B cell (primary cell): ENCODE data around the gene FHIT. TPM values are rescaled to one million over a fixed set of nuclear protein-coding genes. Genes with fewer than 3 reads are reported as not detected.

Experiments used
- ATAC-seq: fragments of 200-7000 bp; cut with Tn5 transposase; one replicate; pipeline ENCODE4 v1.10.0; 2021; ENCODE audit warnings: low read depth, mild to moderate bottlenecking, moderate number of reproducible peaks, moderate library complexity
- CTCF ChIA-PET: fragments of 350-600 bp; sonication (Branson Sonifier 250); formaldehyde crosslinking; loops from one replicate; lab custom pipeline; 2021; ENCODE audit warnings: antibody characterized with exemption, inconsistent platforms; lab: Charles Lee
- POLR2A ChIA-PET: fragments of 350-600 bp; sonication (Branson Sonifier 250); formaldehyde crosslinking; loops from one replicate; lab custom pipeline; 2021; ENCODE audit warnings: antibody characterized with exemption; lab: Charles Lee
- DNase-seq: peaks from one replicate; pipeline ENCODE4 v3.0.0; 2013
- H2AFZ ChIP-seq: 2 replicates; pipeline ENCODE4 v1.6.1; 2012; ENCODE audit warnings: mild to moderate bottlenecking, low read depth, low read length; ENCODE audit not compliant: insufficient read depth, poor library complexity, severe bottlenecking
- H3K27ac ChIP-seq, 2 donors: 1 replicate in 1 of 2; 2 replicates in 1 of 2; pipeline ENCODE4 v1.5.1; 2012 to 2013; ENCODE audit warnings: low read length in 2 of 2, mild to moderate bottlenecking in 2 of 2, moderate library complexity in 1 of 2
- H3K27me3 ChIP-seq, 4 experiments: fragments of 200-600 bp in 1 of 4; sonication (generic) in 1 of 4; replicated peaks in 1 of 4; 1 replicate in 2 of 4; 2 replicates in 2 of 4; pipeline versions ENCODE4 v1.6.1 to v1.7.0; 2013 to 2016; ENCODE audit warnings: low read length in 3 of 4, mild to moderate bottlenecking in 2 of 4, mixed read lengths in 1 of 4, moderate library complexity in 1 of 4; ENCODE audit not compliant: insufficient read depth in 4 of 4, control insufficient read depth in 3 of 4; ENCODE audit errors: control extremely low read depth in 1 of 4
- H3K36me3 ChIP-seq, 2 experiments: replicated peaks in 1 of 2; 1 replicate in 1 of 2; 2 replicates in 1 of 2; pipeline versions ENCODE4 v1.6.1 to v1.7.1; 2013; ENCODE audit warnings: low read length in 1 of 2; ENCODE audit not compliant: insufficient read depth in 2 of 2, control insufficient read depth in 1 of 2; ENCODE audit errors: control extremely low read depth in 1 of 2, extremely low read depth in 1 of 2
- H3K4me1 ChIP-seq, 2 donors: fragments of 200-600 bp in 1 of 2; sonication (generic) in 1 of 2; 1 replicate in 1 of 2; 2 replicates in 1 of 2; pipeline versions ENCODE4 v1.5.1 to v1.6.1; 2013 to 2017; ENCODE audit warnings: low read length in 2 of 2; ENCODE audit not compliant: control insufficient read depth in 2 of 2, insufficient read depth in 2 of 2
- H3K4me2 ChIP-seq: replicated peaks from 2 replicates; pipeline ENCODE3; 2012; ENCODE audit warnings: mild to moderate bottlenecking, low read depth, low read length; ENCODE audit not compliant: poor library complexity, severe bottlenecking
- H3K4me3 ChIP-seq, 5 experiments: fragments of 200-600 bp in 1 of 5; sonication (generic) in 1 of 5; 1 replicate in 3 of 5; 2 replicates in 2 of 5; pipeline versions ENCODE4 v1.5.1 to v1.7.0; 2011 to 2016; ENCODE audit warnings: low read length in 4 of 5, mild to moderate bottlenecking in 4 of 5, low read depth in 2 of 5, control low read depth in 1 of 5, moderate library complexity in 1 of 5; ENCODE audit not compliant: insufficient read depth in 1 of 5; ENCODE audit errors: control extremely low read depth in 1 of 5, extremely low read depth in 1 of 5
- H3K79me2 ChIP-seq: fragments of 200-600 bp; sonication (generic); one replicate; pipeline ENCODE4 v1.6.0; 2016; ENCODE audit warnings: low read length; ENCODE audit not compliant: control insufficient read depth, insufficient read depth
- H3K9ac ChIP-seq: fragments of 200-600 bp; sonication (generic); 2 replicates; pipeline ENCODE4 v1.6.1; 2017; ENCODE audit warnings: mild to moderate bottlenecking, low read length, moderate library complexity
- H3K9me3 ChIP-seq, 3 donors: one replicate each; pipeline versions ENCODE4 v1.6.1 to v1.7.1; 2013; ENCODE audit warnings: low read length in 2 of 3; ENCODE audit not compliant: control insufficient read depth in 2 of 3, insufficient read depth in 1 of 3; ENCODE audit errors: control extremely low read depth in 1 of 3
- H4K20me1 ChIP-seq: 2 replicates; pipeline ENCODE4 v1.6.0; 2012; ENCODE audit warnings: mild to moderate bottlenecking, low read length; ENCODE audit not compliant: insufficient read depth, control insufficient read depth, poor library complexity, severe bottlenecking
- H3K27ac Mint-ChIP-seq: one replicate; pipeline ENCODE4 v1.8.0; 2021; ENCODE audit warnings: mixed read lengths
- H3K27me3 Mint-ChIP-seq: one replicate; pipeline ENCODE4 v1.8.0; 2021; ENCODE audit warnings: mixed read lengths
- H3K4me1 Mint-ChIP-seq: one replicate; pipeline ENCODE4 v1.8.0; 2021; ENCODE audit warnings: mixed read lengths
- H3K4me3 Mint-ChIP-seq: one replicate; pipeline ENCODE4 v1.8.0; 2021; ENCODE audit warnings: mixed read lengths
- H3K9me3 Mint-ChIP-seq: one replicate; pipeline ENCODE4 v1.8.0; 2022; ENCODE audit warnings: mixed read lengths; ENCODE audit not compliant: insufficient read depth
- CTCF ChIP-seq: fragments of 200-600 bp; IDR thresholded peaks from one replicate; pipeline ENCODE4 v1.8.0; 2022; ENCODE audit warnings: antibody characterized with exemption, mild to moderate bottlenecking
- EZH2 ChIP-seq: IDR thresholded peaks from 2 replicates; pipeline ENCODE4 v1.6.1; 2012; ENCODE audit warnings: borderline replicate concordance, low read depth, mild to moderate bottlenecking, moderate library complexity, low read length; ENCODE audit not compliant: insufficient read depth, poor library complexity, severe bottlenecking
- WGBS: methylation state at CpG from one replicate; pipeline ENCODE4 v1.1.5; 2013; ENCODE audit warnings: missing lambda C conversion rate; ENCODE audit not compliant: insufficient coverage; 5-methylcytosine and 5-hydroxymethylcytosine counted together
- intact Hi-C: fragments of 100-400 bp; cut with micrococcal nuclease; formaldehyde crosslinking; loops from one replicate; pipeline ENCODE4 v1.10.0; 2022
- polyA plus RNA-seq: library from polyadenylated mRNA; depleted of rRNA; stranded (reverse); fragments of >200 nt; gene quantifications from 2 replicates; pipeline ENCODE4 v1.2.3, GENCODE V29; 2012
- total RNA-seq, 2 donors: library from RNA; stranded (reverse); fragments of 120-200 nt in 1 of 2; gene quantifications; 1 replicate in 1 of 2; 2 replicates in 1 of 2; pipeline versions ENCODE4 v1.2.3 to v1.2.4, GENCODE V29; 2013 to 2022

FHIT gene
- total and polyA plus RNA-seq, 2 donors (not counting 1 experiment from before 2014, with no cell fraction given): 1.7 to 7.8 TPM

- peaks cover 0 to 20% (median 4%) of the 10 kb centered on the region in 3 donors for H3K9me3 ChIP-seq
- no peaks in the 10 kb centered on the region for H4K20me1 ChIP-seq
- 89% methylated on average over 4 of the region's 7 CpGs for WGBS
- H3K27ac ChIP-seq: no peak overlapping the region
- ATAC-seq (no peak), DNase-seq (no peak)
- no peaks in the 10 kb centered on the region for H3K27me3 ChIP-seq
- TF ChIP-seq CTCF (no peak), EZH2 (no peak)
- ChIA-PET CTCF (no interaction called here), POLR2A (no interaction called here)
- no peaks in the 10 kb centered on the region for H3K27me3 Mint-ChIP-seq
- H3K9ac ChIP-seq: no peak overlapping the region
- no peaks in the 10 kb centered on the region for H3K4me1 ChIP-seq
- H3K4me2 ChIP-seq: no peak overlapping the region
- intact Hi-C loops: no loop called here
- no peak overlapping the region for H3K27ac Mint-ChIP-seq
- no peak overlapping the region for H3K4me3 ChIP-seq
- no peak overlapping the region for H3K4me3 Mint-ChIP-seq
- H2AFZ ChIP-seq: no peak overlapping the region
- H3K9me3 Mint-ChIP-seq: peaks cover 8% of the 10 kb centered on the region
- no peaks in the 10 kb centered on the region for H3K4me1 Mint-ChIP-seq
- H3K79me2 ChIP-seq: no peaks in the 10 kb centered on the region
- H3K36me3 ChIP-seq: no peaks in the 10 kb centered on the region
These were observed 471.6 kb downstream of the FHIT start for GRCh38 chr3:60779637-60780036.

GRCh38 chr3:60775985-60776384 lies 475.3 kb downstream of the FHIT start:
- ATAC-seq (no peak), DNase-seq (no peak)
- Mint-ChIP-seq H3K4me1 (no peaks in the 10 kb centered on the region), H3K27me3 (no peaks in the 10 kb centered on the region), H3K27ac (no peak overlapping the region), H3K9me3 (peaks cover 4% of the 10 kb centered on the region), H3K4me3 (no peak overlapping the region)
- H3K9ac ChIP-seq: no peak overlapping the region
- H4K20me1 ChIP-seq: no peaks in the 10 kb centered on the region
- ChIA-PET CTCF (no interaction called here), POLR2A (no interaction called here)
- H3K79me2 ChIP-seq: no peaks in the 10 kb centered on the region
- TF ChIP-seq CTCF (no peak), EZH2 (no peak)
- no peak overlapping the region for H3K4me2 ChIP-seq
- H2AFZ ChIP-seq: no peak overlapping the region
- no peak overlapping the region for H3K27ac ChIP-seq
- no peaks in the 10 kb centered on the region for H3K36me3 ChIP-seq
- whole genome bisulfite sequencing: no CpG with 5 or more reads among the region's 2 CpGs
- intact Hi-C loops: no loop called here
- H3K9me3 ChIP-seq: peaks cover 0 to 16% (median 0%) of the 10 kb centered on the region in 3 donors
- H3K4me3 ChIP-seq: no peak overlapping the region
- H3K27me3 ChIP-seq: no peaks in the 10 kb centered on the region
- H3K4me1 ChIP-seq: no peaks in the 10 kb centered on the region
